ENCODE measurements around the gene DNAH8. TPM values are rescaled to one million over a fixed set of nuclear protein-coding genes. Genes with fewer than 3 reads are reported as not detected.

The DNAH8 gene
- total RNA-seq, 1 experiment from 2014 or later = 0.05 TPM

- H3K4me3 Mint-ChIP-seq (ENCODE audit: low read depth, unreplicated experiment) = no peak overlapping the region
- peaks cover 83% of the 10 kb centered on the region for H3K27me3 Mint-ChIP-seq (ENCODE audit: unreplicated experiment)
- CTCF ChIA-PET = interaction anchor here (0.7 to 1.2 kb wide), 2 partner anchors 69 to 71 kb away, joined by 3 read pairs; no protein-coding TSS in a partner anchor
Observed at GRCh38 chr6:38943964-38944363, 228.9 kb downstream of the DNAH8 start.

GRCh38 chr6:38944655-38945279, 229.7 kb downstream of the DNAH8 start:
- intact Hi-C loops (cut with micrococcal nuclease; ENCODE audit: unreplicated experiment) = no loop called here
- no TSS peak for BruUV-seq (replicated peaks)
- CTCF ChIA-PET = interaction anchor here (0.7 kb wide), 1 partner anchor 15 kb away, joined by 4 read pairs; no protein-coding TSS in a partner anchor

More at GRCh38 chr6:38943964-38944363, 228.9 kb downstream of the DNAH8 start:
- H3K4me1 Mint-ChIP-seq (ENCODE audit: low read depth, unreplicated experiment) = no peaks in the 10 kb centered on the region
- no peaks in the 10 kb centered on the region for H3K36me3 Mint-ChIP-seq (ENCODE audit: insufficient read depth, unreplicated experiment)
- BruUV-seq (replicated peaks) = no TSS peak
- no peak for DNase-seq
- no peaks in the 10 kb centered on the region for H3K9me3 Mint-ChIP-seq (ENCODE audit: low read depth, unreplicated experiment)
- no peak overlapping the region for H3K27ac Mint-ChIP-seq (ENCODE audit: unreplicated experiment)
- intact Hi-C loops (cut with micrococcal nuclease; ENCODE audit: unreplicated experiment) = no loop called here
- TF ChIP-seq CTCF (IDR thresholded peaks at IDR 0.05; ENCODE audit: unreplicated experiment) = no peak

DNA sequence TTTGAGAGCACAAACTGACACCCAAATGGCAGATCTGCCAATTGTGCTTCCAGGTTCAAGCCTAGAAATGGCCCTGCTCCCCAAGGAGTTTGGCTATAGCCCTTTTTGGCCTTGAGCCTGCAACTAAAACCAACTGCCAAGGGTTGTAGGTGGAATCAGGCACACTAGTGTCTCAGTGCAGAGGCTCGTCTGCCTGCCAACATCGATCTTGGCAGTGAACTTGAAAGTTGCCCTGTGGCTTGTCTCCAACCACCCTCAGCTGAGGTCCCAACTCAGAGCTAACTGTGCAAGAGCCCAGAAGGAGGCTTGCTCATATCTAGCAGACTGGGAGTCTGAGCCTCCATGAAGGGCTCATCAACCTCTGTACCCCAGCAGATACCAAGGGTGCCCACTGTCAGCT, 240.8 kb downstream of the DNAH8 start:
- Mint-ChIP-seq H3K9me3 (ENCODE audit: low read depth, unreplicated experiment) (no peaks in the 10 kb centered on the region), H3K27me3 (ENCODE audit: unreplicated experiment) (peaks cover 85% of the 10 kb centered on the region), H3K4me3 (ENCODE audit: low read depth, unreplicated experiment) (no peak overlapping the region), H3K27ac (ENCODE audit: unreplicated experiment) (no peak overlapping the region), H3K4me1 (ENCODE audit: low read depth, unreplicated experiment) (no peaks in the 10 kb centered on the region), H3K36me3 (ENCODE audit: insufficient read depth, unreplicated experiment) (no peaks in the 10 kb centered on the region)
- CTCF ChIA-PET = interaction anchor here (0.5 kb wide), 1 partner anchor 268 kb away, joined by 4 read pairs; no protein-coding TSS in a partner anchor
- no peak for TF ChIP-seq CTCF (IDR thresholded peaks at IDR 0.05; ENCODE audit: unreplicated experiment)
- no peak for DNase-seq
- no TSS peak for BruUV-seq (replicated peaks)
- intact Hi-C loops (cut with micrococcal nuclease; ENCODE audit: unreplicated experiment) = no loop called here

More at GRCh38 chr6:38944655-38945279, 229.7 kb downstream of the DNAH8 start:
- no peak for DNase-seq
- H3K9me3 Mint-ChIP-seq (ENCODE audit: low read depth, unreplicated experiment) = no peaks in the 10 kb centered on the region
- peaks cover 83% of the 10 kb centered on the region for H3K27me3 Mint-ChIP-seq (ENCODE audit: unreplicated experiment)
- H3K4me3 Mint-ChIP-seq (ENCODE audit: low read depth, unreplicated experiment) = no peak overlapping the region
- no peak overlapping the region for H3K27ac Mint-ChIP-seq (ENCODE audit: unreplicated experiment)
- H3K36me3 Mint-ChIP-seq (ENCODE audit: insufficient read depth, unreplicated experiment) = no peaks in the 10 kb centered on the region
- no peaks in the 10 kb centered on the region for H3K4me1 Mint-ChIP-seq (ENCODE audit: low read depth, unreplicated experiment)
- TF ChIP-seq CTCF (IDR thresholded peaks at IDR 0.05; ENCODE audit: unreplicated experiment) = no peak

DNA sequence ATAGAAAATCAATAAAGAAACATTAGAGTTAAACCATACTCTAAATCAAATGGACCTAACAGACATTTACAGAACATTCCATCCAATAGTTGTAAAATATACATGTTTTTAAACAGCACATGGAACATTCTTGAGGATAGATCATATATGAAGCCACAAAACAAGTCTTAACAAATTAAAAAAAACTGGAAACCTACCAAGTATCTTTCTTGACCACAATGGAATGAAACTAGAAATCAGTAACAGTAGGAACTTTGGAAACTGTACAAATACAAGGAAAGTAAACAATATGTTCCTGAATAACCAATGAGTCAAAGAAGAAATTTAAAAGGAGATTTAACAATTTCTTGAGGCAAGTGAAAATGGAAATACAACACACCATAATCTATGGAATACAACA, 242.3 kb downstream of the DNAH8 start:
- no TSS peak for BruUV-seq (replicated peaks)
- intact Hi-C loops (cut with micrococcal nuclease; ENCODE audit: unreplicated experiment) = no loop called here
- Mint-ChIP-seq H3K4me3 (ENCODE audit: low read depth, unreplicated experiment) (no peak overlapping the region), H3K4me1 (ENCODE audit: low read depth, unreplicated experiment) (no peaks in the 10 kb centered on the region), H3K27ac (ENCODE audit: unreplicated experiment) (no peak overlapping the region), H3K27me3 (ENCODE audit: unreplicated experiment) (peaks cover 74% of the 10 kb centered on the region), H3K9me3 (ENCODE audit: low read depth, unreplicated experiment) (no peaks in the 10 kb centered on the region), H3K36me3 (ENCODE audit: insufficient read depth, unreplicated experiment) (no peaks in the 10 kb centered on the region)
- CTCF ChIA-PET = no interaction called here
- no peak for DNase-seq
- no peak for TF ChIP-seq CTCF (IDR thresholded peaks at IDR 0.05; ENCODE audit: unreplicated experiment)
